Kidney epithelial cell (primary cell): ENCODE measurements around the gene CDH12. TPM values are rescaled to one million over a fixed set of nuclear protein-coding genes. Genes with fewer than 3 reads are reported as not detected.

Source experiments
- DNase-seq: peaks from one replicate; pipeline ENCODE4 v3.0.0-alpha.2; 2010; ENCODE audit warnings: low read depth
- H3K27me3 ChIP-seq: 2 replicates; pipeline ENCODE4 v1.6.0; 2011; ENCODE audit warnings: low read length; ENCODE audit not compliant: control insufficient read depth, insufficient read depth
- H3K36me3 ChIP-seq: 2 replicates; pipeline ENCODE4 v1.5.1; 2011; ENCODE audit warnings: low read length; ENCODE audit not compliant: control insufficient read depth, insufficient read depth
- H3K4me3 ChIP-seq: 2 replicates; pipeline ENCODE4 v1.5.1; 2011; ENCODE audit warnings: low read depth, mild to moderate bottlenecking, control low read depth, low read length
- total RNA-seq: library from RNA; depleted of rRNA; stranded (reverse); fragments of >200 nt; gene quantifications from 2 replicates; pipeline ENCODE4 v1.2.3, GENCODE V29; 2015
- TF ChIP-seq, protein P1 (sequence below): IDR thresholded peaks from 2 replicates; pipeline ENCODE4 v1.5.1; 2011; ENCODE audit warnings: mild to moderate bottlenecking, moderate library complexity, low read length, control low read depth, inconsistent platforms; ENCODE audit not compliant: insufficient read depth, poor library complexity, severe bottlenecking

Gene CDH12
- total RNA-seq, 1 donor from 2014 or later, result not detected

DNA sequence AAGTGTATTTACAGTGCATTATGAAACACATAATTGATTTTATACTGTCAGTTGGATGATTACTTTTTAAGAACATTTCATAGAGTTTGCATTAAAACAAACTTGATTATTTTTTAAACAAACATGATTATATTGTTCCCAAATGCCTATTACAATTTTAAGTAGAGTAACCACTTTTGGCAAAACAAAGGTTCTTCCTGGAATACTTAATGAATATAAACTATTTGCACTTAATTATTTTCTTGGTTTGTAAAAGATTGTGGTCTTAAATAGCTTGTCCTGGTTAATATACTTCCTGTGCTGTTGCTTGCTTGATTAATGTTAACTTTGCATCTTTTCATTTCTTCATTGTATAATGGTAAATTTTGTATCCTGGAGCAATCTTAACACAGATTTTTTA lies 180.0 kb downstream of the CDH12 start:
- TF ChIP-seq, protein P1, sequence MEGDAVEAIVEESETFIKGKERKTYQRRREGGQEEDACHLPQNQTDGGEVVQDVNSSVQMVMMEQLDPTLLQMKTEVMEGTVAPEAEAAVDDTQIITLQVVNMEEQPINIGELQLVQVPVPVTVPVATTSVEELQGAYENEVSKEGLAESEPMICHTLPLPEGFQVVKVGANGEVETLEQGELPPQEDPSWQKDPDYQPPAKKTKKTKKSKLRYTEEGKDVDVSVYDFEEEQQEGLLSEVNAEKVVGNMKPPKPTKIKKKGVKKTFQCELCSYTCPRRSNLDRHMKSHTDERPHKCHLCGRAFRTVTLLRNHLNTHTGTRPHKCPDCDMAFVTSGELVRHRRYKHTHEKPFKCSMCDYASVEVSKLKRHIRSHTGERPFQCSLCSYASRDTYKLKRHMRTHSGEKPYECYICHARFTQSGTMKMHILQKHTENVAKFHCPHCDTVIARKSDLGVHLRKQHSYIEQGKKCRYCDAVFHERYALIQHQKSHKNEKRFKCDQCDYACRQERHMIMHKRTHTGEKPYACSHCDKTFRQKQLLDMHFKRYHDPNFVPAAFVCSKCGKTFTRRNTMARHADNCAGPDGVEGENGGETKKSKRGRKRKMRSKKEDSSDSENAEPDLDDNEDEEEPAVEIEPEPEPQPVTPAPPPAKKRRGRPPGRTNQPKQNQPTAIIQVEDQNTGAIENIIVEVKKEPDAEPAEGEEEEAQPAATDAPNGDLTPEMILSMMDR, result no peak
- Histone ChIP-seq H3K36me3 (no peaks in the 10 kb centered on the region), H3K4me3 (no peak overlapping the region), H3K27me3 (no peaks in the 10 kb centered on the region)
- DNase-seq, result no peak

DNA sequence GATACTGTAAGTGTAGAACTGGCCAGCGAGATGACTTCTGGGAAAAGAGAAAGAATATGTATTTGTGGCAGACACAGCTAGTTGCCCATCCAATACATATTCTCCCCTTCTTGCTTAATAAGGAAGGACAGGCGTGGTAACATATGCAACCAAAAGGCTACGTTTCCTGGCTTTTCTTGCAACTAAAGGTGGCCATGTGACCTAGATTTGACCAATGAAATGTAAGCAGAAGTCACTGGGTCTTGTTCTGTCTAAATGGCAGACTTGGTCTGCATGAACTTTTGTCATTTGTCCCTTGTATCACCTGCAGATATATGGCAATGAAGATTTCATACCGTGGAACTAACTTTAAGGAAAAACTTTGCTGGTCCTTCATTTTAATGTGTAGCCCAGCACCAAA lies 183.8 kb downstream of the CDH12 start:
- Histone ChIP-seq H3K27me3 (no peaks in the 10 kb centered on the region), H3K36me3 (no peaks in the 10 kb centered on the region), H3K4me3 (no peak overlapping the region)
- TF ChIP-seq, protein P1, result no peak
- no peak for DNase-seq

DNA sequence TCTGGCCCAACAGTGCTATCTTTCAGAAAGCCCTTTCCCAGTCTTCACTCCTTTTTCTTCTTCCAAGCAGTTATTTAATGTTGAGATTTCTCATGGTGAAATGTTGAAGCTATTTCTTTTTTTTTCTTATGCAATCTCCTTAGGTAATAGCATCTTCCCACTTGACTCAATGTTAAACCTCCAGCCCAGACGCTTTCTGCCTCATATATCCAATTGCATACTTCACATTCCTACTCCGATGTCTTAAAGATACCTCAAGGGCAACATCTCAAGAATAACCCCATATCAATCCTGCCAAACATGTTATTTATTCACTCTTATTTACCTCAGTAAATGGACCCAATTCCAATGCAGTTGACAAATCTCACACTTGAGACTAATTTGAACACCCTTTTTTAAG lies 187.3 kb downstream of the CDH12 start:
- H3K36me3 ChIP-seq, result no peaks in the 10 kb centered on the region
- DNase-seq, result no peak

DNA sequence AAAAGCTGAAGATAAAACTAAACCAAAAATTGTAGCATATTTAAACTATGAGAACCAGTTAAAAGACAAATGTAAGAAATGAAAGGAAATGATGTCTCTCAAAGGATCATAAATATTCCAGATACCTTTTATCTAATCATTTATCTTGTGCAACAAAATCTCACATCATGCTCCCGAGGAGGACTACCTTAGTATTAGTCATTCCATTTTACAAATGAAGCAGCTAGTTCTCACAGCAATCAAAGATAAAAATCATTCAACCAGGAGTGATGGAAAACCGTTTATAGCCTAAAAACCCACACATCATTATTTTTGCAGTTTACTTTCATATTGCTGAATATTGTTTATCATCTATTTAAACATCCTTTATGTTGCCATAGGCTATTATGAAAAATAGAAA lies 190.0 kb downstream of the CDH12 start:
- TF ChIP-seq, protein P1, result no peak
- DNase-seq, result no peak
- Histone ChIP-seq H3K27me3 (no peaks in the 10 kb centered on the region), H3K4me3 (no peak overlapping the region), H3K36me3 (no peaks in the 10 kb centered on the region)

More for the DNA sequence above, 187.3 kb downstream of the CDH12 start:
- Histone ChIP-seq H3K27me3 (no peaks in the 10 kb centered on the region), H3K4me3 (no peak overlapping the region)
- TF ChIP-seq, protein P1, result no peak

DNA sequence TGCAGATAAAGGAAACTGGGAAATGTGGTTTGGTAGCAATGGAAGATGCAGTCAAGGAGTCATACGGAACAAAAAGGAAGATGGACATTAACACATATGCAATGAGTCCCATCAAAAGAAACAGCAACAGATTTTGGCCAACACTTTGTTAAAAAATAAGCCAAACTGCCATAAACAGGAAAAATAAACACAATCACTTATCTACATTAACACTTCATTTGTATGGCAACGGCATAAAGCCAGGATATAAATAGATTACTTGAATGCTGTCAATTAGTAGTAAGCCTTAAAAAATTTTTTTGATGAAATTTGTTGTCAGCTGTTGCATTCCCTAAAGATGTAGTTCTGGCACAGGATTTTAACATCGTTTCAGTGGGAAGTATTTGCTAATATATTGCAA lies 190.8 kb downstream of the CDH12 start:
- TF ChIP-seq, protein P1, result no peak

DNA sequence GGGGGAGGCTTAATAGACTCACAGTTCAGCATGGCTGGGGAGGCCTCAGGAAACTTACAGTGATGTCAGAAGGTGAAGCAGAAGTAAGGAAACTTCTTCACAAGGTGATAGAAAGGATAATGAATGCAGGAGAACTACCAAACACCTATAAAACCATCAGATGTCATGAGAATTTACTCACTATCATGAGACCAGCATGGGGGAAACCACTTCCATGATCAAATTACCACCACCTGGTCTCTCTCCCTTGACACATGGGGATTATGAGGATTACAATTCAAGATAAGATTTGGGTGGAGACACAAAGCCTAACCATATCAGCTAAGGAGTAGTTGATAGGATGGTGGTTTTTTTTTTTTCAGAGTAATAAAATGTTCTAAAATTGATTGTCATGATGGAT lies 201.8 kb downstream of the CDH12 start:
- TF ChIP-seq, protein P1, result no peak

More for the DNA sequence above, 190.8 kb downstream of the CDH12 start:
- H3K27me3 ChIP-seq, result no peaks in the 10 kb centered on the region
- H3K4me3 ChIP-seq, result no peak overlapping the region
- DNase-seq, result no peak
- H3K36me3 ChIP-seq, result no peaks in the 10 kb centered on the region

More for the DNA sequence above, 201.8 kb downstream of the CDH12 start:
- H3K36me3 ChIP-seq, result no peaks in the 10 kb centered on the region
- no peak for DNase-seq
- H3K4me3 ChIP-seq, result no peak overlapping the region
- no peaks in the 10 kb centered on the region for H3K27me3 ChIP-seq
